ENCODE data around the gene NRG2.

- no peak for TF ChIP-seq CTCF (IDR thresholded peaks at IDR 0.05)
- TF ChIP-seq POLR2AphosphoS5 (IDR thresholded peaks at IDR 0.05), result no peak
- no peak for TF ChIP-seq POLR2A (IDR thresholded peaks at IDR 0.05)
These were observed 112.7 kb downstream of the NRG2 start for GRCh38 chr5:139930406-139930805.

All from prostate gland (tissue), 2 donors.